Ascending aorta (tissue), 2 donors: ENCODE data around the gene VWA8. TPM values are rescaled to one million over a fixed set of nuclear protein-coding genes. Genes with fewer than 3 reads are reported as not detected.

Source experiments
- DNase-seq, 2 donors: peaks; one replicate each; pipeline ENCODE4 v3.0.0-alpha.2; 2019; ENCODE audit warnings: low spot score in 2 of 2
- H3K27ac ChIP-seq, 2 donors: fragments of 200-600 bp; sonication (generic); one replicate each; pipeline ENCODE4 v1.5.1; 2016 to 2017; ENCODE audit warnings: mild to moderate bottlenecking in 1 of 2
- H3K27me3 ChIP-seq: fragments of 200-600 bp; sonication (generic); one replicate; pipeline ENCODE4 v1.5.1; 2017
- H3K36me3 ChIP-seq, 2 donors: fragments of 200-600 bp; sonication (generic); one replicate each; pipeline ENCODE4 v1.5.1; 2016
- H3K4me1 ChIP-seq, 2 donors: fragments of 200-600 bp; sonication (generic); one replicate each; pipeline ENCODE4 v1.5.1; 2016 to 2017; ENCODE audit warnings: mild to moderate bottlenecking in 1 of 2
- H3K4me3 ChIP-seq, 2 donors: fragments of 200-600 bp; sonication (generic); one replicate each; pipeline ENCODE4 v1.5.1; 2016 to 2017; ENCODE audit warnings: mild to moderate bottlenecking in 1 of 2
- H3K9me3 ChIP-seq, 2 donors: fragments of 200-600 bp; sonication (generic); one replicate each; pipeline ENCODE4 v1.5.1; 2016
- CTCF ChIP-seq, 3 experiments: fragments of 200-600 bp in 2 of 3; fragments of 450-650 bp in 1 of 3; sonication (generic) in 2 of 3; IDR thresholded peaks; one replicate each; pipeline ENCODE4 v1.5.1; 2016 to 2019; ENCODE audit warnings: antibody characterized with exemption in 3 of 3, mild to moderate bottlenecking in 1 of 3, moderate library complexity in 1 of 3
- intact Hi-C: fragments of 100-400 bp; cut with DNase I; formaldehyde crosslinking; loops from one replicate; pipeline ENCODE4 v1.15.1; 2023
- total RNA-seq: library from RNA; depleted of rRNA; stranded (reverse); fragments of >200 nt; gene quantifications from one replicate; pipeline ENCODE4 v1.1.0, GENCODE V29; 2016

Gene VWA8
- total RNA-seq, 1 donor from 2014 or later, result 10.4 TPM

- no peaks in the 10 kb centered on the region for H3K9me3 ChIP-seq
- H3K4me1 ChIP-seq, result no peaks in the 10 kb centered on the region
- H3K27ac ChIP-seq, result no peak overlapping the region
- intact Hi-C loops, result no loop called here
- DNase-seq, result no peak
- no peaks in the 10 kb centered on the region for H3K27me3 ChIP-seq
- H3K4me3 ChIP-seq, result no peak overlapping the region
- no peaks in the 10 kb centered on the region for H3K36me3 ChIP-seq
- TF ChIP-seq CTCF (IDR thresholded peaks at IDR 0.05), result no peak
Observed at GRCh38 chr13:41988244-41988643, 27.3 kb upstream of the VWA8 start.

- Histone ChIP-seq H3K36me3 (no peaks in the 10 kb centered on the region), H3K9me3 (no peaks in the 10 kb centered on the region), H3K4me3 (no peak overlapping the region), H3K4me1 (no peaks in the 10 kb centered on the region), H3K27me3 (no peaks in the 10 kb centered on the region), H3K27ac (no peak overlapping the region)
- intact Hi-C loops, result no loop called here
- no peak for TF ChIP-seq CTCF (IDR thresholded peaks at IDR 0.05)
- DNase-seq, result no peak
Observed at GRCh38 chr13:41985788-41986508, 25.0 kb upstream of the VWA8 start.

GRCh38 chr13:41981951-41982715 is 21.2 kb upstream of the VWA8 start:
- no peaks in the 10 kb centered on the region for H3K27me3 ChIP-seq
- H3K27ac ChIP-seq, result no peak overlapping the region
- H3K4me1 ChIP-seq, result no peaks in the 10 kb centered on the region
- no peak for TF ChIP-seq CTCF (IDR thresholded peaks at IDR 0.05)
- DNase-seq, result no peak
- intact Hi-C loops, result no loop called here
- H3K4me3 ChIP-seq, result no peak overlapping the region
- no peaks in the 10 kb centered on the region for H3K36me3 ChIP-seq
- H3K9me3 ChIP-seq, result no peaks in the 10 kb centered on the region

- intact Hi-C loops, result no loop called here
- H3K36me3 ChIP-seq, result no peaks in the 10 kb centered on the region
- no peak overlapping the region for H3K27ac ChIP-seq
- H3K9me3 ChIP-seq, result no peaks in the 10 kb centered on the region
- no peaks in the 10 kb centered on the region for H3K4me1 ChIP-seq
- no peaks in the 10 kb centered on the region for H3K27me3 ChIP-seq
- no peak overlapping the region for H3K4me3 ChIP-seq
- TF ChIP-seq CTCF (IDR thresholded peaks at IDR 0.05), result no peak
- DNase-seq, result no peak
Observed at GRCh38 chr13:41978007-41978406, 17.1 kb upstream of the VWA8 start.

- Histone ChIP-seq H3K27ac (no peak overlapping the region), H3K9me3 (no peaks in the 10 kb centered on the region), H3K4me3 (no peak overlapping the region), H3K4me1 (no peaks in the 10 kb centered on the region), H3K36me3 (no peaks in the 10 kb centered on the region), H3K27me3 (no peaks in the 10 kb centered on the region)
- no peak for DNase-seq
- intact Hi-C loops, result no loop called here
- no peak for TF ChIP-seq CTCF (IDR thresholded peaks at IDR 0.05)
Observed at GRCh38 chr13:41976476-41976875, 15.6 kb upstream of the VWA8 start.
